ENCODE results near the gene RAET1E.
"Not testable (repeated sequence)": the region's sequence is repeated elsewhere in the genome, so short reads cannot be mapped to it uniquely, and the experiment has no call there.

Gene RAET1E

DNA sequence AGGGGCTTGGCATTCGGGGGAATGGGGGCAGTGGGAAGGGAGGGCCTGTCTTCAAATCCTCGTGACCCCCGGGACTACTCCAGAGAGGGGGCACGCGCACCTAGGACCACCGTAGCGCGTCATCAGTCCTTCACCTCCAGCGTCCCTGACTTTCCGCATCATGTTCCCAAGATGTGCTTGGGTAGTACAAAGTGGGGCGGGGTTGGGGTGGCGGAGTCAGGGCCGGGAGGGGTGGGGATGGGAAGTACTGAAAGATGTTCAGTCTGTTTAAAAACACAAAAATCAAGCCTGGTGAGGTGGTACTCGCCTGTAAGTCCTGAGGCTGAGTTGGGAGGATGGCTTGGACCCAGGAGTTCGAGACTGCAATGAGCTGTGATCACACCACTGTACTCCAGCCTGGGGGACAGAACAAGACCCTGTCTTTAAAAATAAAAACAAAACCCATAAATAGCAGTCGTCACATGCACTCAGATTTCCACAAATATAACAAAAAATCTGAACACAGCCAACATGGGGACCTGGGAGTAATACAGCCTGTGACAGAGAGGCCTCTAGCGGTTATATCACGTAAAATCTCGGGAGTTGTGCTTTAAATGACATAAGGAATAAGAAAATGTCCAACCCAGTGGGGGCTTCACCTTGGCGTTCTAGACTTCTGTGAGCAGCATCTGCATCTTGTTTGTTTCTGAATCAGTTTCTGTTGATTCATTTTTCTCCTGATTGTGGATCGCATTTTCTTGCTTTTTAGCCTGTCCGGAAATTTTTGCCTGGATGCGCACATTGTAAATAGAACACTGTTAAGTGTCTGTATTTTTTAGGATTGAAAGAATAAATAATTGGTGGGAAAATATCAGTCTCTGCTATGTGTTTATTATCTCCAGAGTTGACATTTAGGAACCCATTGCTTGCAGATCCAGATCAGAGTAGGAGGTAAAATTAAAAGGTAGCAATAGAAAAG lies 33.1 kb downstream of the RAET1E start:
- FAIRE-seq (no peak), DNase-seq (ENCODE audit: extremely low spot score, insufficient read length, low read depth) (peak; percentile 9)

GRCh38 chr6:149863698-149864577 lies 34.0 kb downstream of the RAET1E start, which contains the start of gene LRP11:
Gene LRP11, minus strand, starts transcription at chr6:149864359. Its CDS starts 339 bp downstream, at chr6:149864020.
- peak; percentile 88 for DNase-seq (ENCODE audit: extremely low spot score, insufficient read length, low read depth)
- FAIRE-seq = no peak

GRCh38 chr6:149862922-149863697 lies 34.8 kb downstream of the RAET1E start:
- DNase-seq (ENCODE audit: extremely low spot score, insufficient read length, low read depth) (no peak), FAIRE-seq (no peak)

DNA sequence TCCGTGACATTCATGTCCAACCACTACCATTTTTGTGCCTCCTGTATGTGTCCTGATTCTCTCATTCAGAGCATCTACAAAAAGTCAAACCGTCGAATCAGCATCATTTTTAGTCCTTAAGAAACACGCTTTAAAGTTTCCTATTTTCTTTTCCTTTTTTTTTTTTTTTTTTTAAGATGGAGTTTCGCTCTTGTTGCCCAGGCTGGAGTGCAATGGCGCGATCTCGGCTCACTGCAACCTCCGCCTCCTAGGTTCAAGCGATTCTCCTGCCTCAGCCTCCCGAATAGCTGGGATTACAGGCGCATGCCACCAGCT lies 35.5 kb downstream of the RAET1E start:
- FAIRE-seq = not testable (repeated sequence)

DNA sequence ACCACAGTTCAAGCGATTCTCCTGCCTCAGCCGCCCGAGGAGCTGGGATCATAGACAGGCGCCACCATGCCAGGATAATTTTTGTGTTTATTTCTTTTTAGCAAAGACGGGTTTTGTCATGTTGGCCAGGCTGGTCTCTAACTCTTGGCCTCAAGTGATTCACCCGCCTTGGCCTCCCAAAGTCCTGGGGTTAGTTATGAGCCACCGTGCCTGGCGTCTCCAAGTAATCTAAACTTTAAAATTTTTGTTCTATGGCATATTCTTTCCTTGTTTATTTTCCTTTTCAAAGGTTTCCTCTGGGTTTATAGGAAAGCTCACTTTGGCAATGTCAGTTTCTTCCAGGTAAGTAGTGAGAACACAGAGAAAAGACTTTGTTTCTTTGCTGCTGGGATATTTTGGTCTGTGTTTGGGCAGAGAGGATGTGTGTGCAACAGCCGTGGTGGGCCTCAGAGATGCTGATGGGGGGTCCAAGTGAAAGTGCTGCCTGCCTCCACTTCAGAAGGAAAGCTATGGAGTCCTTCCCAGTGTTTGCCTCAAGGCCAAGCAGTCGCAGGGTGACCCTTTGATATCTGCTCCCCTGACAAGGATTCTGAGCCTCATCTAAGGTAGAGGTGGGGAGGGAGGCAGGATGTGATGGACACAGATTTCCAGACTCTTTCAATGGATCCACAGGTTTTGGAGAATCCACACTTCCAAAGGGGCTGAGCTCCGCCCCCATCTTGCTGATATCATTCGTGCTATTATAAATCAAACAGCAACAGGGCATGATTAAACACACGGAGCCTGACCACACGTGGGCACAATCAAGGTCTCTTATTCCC lies 36.1 kb downstream of the RAET1E start:
- no peak for FAIRE-seq
- DNase-seq (ENCODE audit: extremely low spot score, insufficient read length, low read depth) = no peak

More for the DNA sequence above, 35.5 kb downstream of the RAET1E start:
- DNase-seq (ENCODE audit: extremely low spot score, insufficient read length, low read depth) = not testable (repeated sequence)

- DNase-seq (ENCODE audit: extremely low spot score, insufficient read length, low read depth) (no peak), FAIRE-seq (no peak)
These were observed 36.9 kb downstream of the RAET1E start for GRCh38 chr6:149860834-149861602.

DNA sequence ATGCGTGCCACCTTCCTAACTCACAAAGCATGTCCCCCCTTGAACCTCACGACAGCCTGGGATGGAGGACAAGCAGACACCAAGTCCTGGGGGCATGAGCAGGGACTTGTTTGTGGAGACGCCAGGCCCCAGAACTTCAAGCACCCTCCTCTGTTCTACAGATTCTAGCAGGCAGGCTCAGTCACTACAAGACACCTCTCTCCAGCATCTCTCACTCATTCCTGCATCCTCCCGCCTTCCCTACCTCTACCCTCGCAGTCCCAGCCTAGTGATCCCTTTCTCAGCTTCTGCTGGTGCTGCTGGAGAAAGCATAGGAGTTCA lies 37.4 kb downstream of the RAET1E start:
- FAIRE-seq (no peak), DNase-seq (ENCODE audit: extremely low spot score, insufficient read length, low read depth) (no peak)

DNA sequence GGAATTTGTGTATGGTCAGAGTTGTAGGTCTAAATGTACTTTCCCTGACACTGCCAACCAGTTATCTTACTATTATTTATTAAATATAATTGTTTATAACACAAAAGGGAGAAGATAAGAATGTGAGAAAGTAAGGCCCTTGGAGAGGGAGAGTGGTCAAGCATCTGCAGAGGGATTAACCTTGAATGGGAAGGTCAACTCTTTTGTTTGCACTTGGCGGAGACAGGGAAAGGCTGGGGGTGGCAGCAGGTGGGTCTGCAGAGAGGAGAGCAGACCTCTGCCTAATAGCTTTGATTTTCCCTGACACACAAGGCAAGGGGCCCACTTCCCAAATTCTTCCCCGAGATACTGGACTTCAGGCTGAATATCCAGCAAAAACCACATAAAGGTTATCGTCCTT lies 38.0 kb downstream of the RAET1E start:
- FAIRE-seq (no peak), DNase-seq (ENCODE audit: extremely low spot score, insufficient read length, low read depth) (no peak)

GRCh38 chr6:149859368-149859767 lies 38.5 kb downstream of the RAET1E start:
- DNase-seq (ENCODE audit: extremely low spot score, insufficient read length, low read depth) = no peak
- no peak for FAIRE-seq

GRCh38 chr6:149857541-149857940 lies 40.4 kb downstream of the RAET1E start:
- no peak for FAIRE-seq
- DNase-seq (ENCODE audit: extremely low spot score, insufficient read length, low read depth) = no peak

DNA sequence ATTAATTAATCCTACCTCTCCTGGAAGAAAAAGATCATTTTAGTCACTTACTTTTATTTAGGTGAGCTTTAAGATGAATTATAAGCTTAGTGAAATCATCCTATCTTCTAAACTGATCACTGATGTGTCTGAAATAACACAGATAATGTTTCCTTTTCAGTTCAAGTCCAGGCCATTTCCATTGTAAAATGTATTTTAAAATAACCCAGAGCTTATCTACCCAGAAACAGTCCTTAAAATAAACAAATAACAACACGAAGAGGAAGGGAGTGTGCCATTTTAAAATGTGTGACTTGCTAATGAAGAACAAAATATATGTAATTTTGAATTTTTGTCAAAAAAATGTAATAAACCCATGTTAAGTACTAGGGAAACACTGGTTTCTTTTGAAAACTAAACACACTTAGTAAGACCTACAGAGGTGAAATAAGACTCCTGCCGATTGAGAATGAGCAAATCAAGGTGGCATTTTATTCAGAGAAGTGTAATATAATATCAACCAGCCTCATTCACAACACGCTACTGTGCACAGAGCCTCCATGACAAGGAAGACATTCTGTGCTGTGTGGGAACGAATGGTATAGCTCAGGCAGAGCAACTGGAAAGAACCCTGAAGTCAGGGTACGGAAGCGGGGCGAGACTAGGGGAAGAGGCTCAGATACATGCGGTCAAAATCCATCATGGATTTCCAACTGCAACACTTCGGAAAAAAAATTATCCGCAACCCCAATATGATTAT lies 41.5 kb downstream of the RAET1E start:
- FAIRE-seq (no peak), DNase-seq (ENCODE audit: extremely low spot score, insufficient read length, low read depth) (no peak)

DNA sequence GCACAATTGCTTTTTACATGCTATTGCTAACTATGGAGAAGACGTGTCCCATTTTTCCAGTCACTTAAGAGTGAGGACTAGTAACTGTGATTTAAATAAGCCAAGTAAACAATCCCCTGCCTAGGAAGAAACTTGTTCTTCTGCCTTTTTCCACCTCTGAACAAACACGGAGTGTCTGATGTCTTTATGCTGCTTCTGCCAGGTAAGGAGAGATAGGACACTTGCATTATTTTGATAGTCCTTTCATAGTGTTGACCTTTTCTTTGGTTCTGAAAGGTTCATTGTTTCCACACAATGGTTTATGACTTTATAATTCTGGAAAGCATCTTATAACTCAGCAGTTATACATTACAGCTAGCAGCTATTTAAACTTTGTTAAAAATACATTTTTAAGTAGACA lies 42.2 kb downstream of the RAET1E start:
- DNase-seq (ENCODE audit: extremely low spot score, insufficient read length, low read depth) = no peak
- FAIRE-seq = no peak

GRCh38 chr6:149855040-149855654 lies 42.8 kb downstream of the RAET1E start:
- DNase-seq (ENCODE audit: extremely low spot score, insufficient read length, low read depth) = no peak

DNA sequence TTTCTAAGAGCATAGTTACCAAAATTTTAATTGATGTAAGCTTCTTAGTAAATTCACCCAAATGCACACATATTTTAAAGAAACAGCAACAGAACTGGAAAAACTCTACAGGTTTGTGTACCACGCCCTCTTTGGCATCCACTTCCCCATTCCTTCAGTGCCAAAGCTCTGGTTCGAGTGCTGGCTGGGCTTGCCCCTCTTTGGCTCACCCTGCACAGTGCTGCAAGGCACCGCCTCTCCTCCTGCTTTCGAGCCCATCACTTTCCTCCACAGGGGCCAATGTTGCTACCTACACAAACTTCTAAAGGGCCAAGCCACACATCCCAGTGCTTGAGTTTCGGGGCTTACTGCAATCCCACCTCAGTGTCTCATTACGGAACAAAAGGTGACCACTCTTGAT lies 43.4 kb downstream of the RAET1E start:
- no peak for DNase-seq (ENCODE audit: extremely low spot score, insufficient read length, low read depth)
- FAIRE-seq = no peak

More at GRCh38 chr6:149855040-149855654, 42.8 kb downstream of the RAET1E start:
- FAIRE-seq = no peak

- not testable (repeated sequence) for FAIRE-seq; DNase-seq (ENCODE audit: extremely low spot score, insufficient read length, low read depth)
These were observed 43.9 kb downstream of the RAET1E start for GRCh38 chr6:149854017-149854416.

GRCh38 chr6:149852881-149853280 lies 45.0 kb downstream of the RAET1E start:
- DNase-seq (ENCODE audit: extremely low spot score, insufficient read length, low read depth) (no peak), FAIRE-seq (no peak)

DNA sequence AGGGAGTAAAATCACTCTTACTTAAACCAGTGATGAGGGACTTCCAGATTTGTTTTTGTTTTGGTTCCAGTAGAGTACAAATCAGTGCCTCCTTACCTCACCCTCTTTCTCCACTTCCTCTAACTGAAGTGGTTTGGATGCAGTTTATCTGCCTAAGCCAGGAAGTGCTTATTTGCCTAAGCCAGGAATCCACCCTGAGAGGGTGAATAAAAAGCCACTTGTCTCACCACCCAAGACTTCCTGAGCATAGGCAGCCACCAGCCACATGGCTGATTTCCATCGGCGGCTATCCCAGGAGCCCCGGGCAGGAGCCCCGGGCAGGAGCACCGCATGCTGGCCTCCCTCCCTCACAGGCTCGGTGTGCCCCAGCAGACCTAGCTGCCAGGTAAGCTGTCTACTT lies 45.7 kb downstream of the RAET1E start:
- FAIRE-seq = no peak

More for the DNA sequence above, 45.7 kb downstream of the RAET1E start:
- no peak for DNase-seq (ENCODE audit: extremely low spot score, insufficient read length, low read depth)
